ENCODE results near the gene KDM4B.
A peak's percentile ranks its signal among the peaks of the same experiment; 100 is the strongest.
"Not testable (repeated sequence)": the region's sequence is repeated elsewhere in the genome, so short reads cannot be mapped to it uniquely, and the experiment has no call there.

Gene KDM4B

GRCh38 chr19:5192568-5192967, 223.7 kb downstream of the KDM4B start:
- Histone ChIP-seq H3K27ac (ENCODE audit: insufficient read depth in 1 of 2, low read depth in 1 of 2, low read length in 2 of 2, poor library complexity in 1 of 2, severe bottlenecking in 2 of 2) (no peak overlapping the region), H3K4me1 (ENCODE audit: control extremely low read depth in 1 of 4, control insufficient read depth in 4 of 4, insufficient read depth in 4 of 4, low read length in 3 of 4) (peaks cover 0 to 8% (median under 1%) of the 10 kb centered on the region in 4 experiments), H3K27me3 (replicated peaks in 2 of 5; ENCODE audit: control insufficient read depth in 4 of 5, insufficient read depth in 5 of 5, low read length in 4 of 5) (peaks cover 0 to 5% (median 0%) of the 10 kb centered on the region in 5 experiments), H3K9me3 (ENCODE audit: control extremely low read depth in 1 of 5, control insufficient read depth in 4 of 5, insufficient read depth in 2 of 5, low read depth in 1 of 5, low read length in 4 of 5) (no peaks in the 10 kb centered on the region), H3K36me3 (ENCODE audit: control insufficient read depth in 4 of 4, insufficient read depth in 4 of 4, low read length in 3 of 4) (no peaks in the 10 kb centered on the region), H3K4me3 (ENCODE audit: control insufficient read depth in 1 of 7, extremely low read depth in 1 of 7, insufficient read depth in 4 of 7, low read depth in 2 of 7, low read length in 6 of 7) (no peak overlapping the region)
- DNase-seq, result no peak
- ChIA-PET CTCF (no interaction called here), POLR2A (interaction anchor here (0.7 kb wide), 1 partner anchor 126 kb away, joined by 4 read pairs; no protein-coding TSS in a partner anchor)
- 95% methylated on average over 5 of the region's 5 CpGs for WGBS (ENCODE audit: insufficient coverage)

- CTCF ChIA-PET, result no interaction called here
- Histone ChIP-seq H3K9me3 (ENCODE audit: control extremely low read depth in 1 of 5, control insufficient read depth in 4 of 5, insufficient read depth in 2 of 5, low read depth in 1 of 5, low read length in 4 of 5) (no peaks in the 10 kb centered on the region), H3K36me3 (ENCODE audit: control insufficient read depth in 4 of 4, insufficient read depth in 4 of 4, low read length in 3 of 4) (no peaks in the 10 kb centered on the region), H3K4me1 (ENCODE audit: control extremely low read depth in 1 of 4, control insufficient read depth in 4 of 4, insufficient read depth in 4 of 4, low read length in 3 of 4) (peaks cover 0 to 8% (median under 1%) of the 10 kb centered on the region in 4 experiments), H3K27me3 (replicated peaks in 2 of 5; ENCODE audit: control insufficient read depth in 4 of 5, insufficient read depth in 5 of 5, low read length in 4 of 5) (peaks cover 0 to 4% (median 0%) of the 10 kb centered on the region in 5 experiments), H3K4me3 (ENCODE audit: control insufficient read depth in 1 of 7, extremely low read depth in 1 of 7, insufficient read depth in 4 of 7, low read depth in 2 of 7, low read length in 6 of 7) (no peak overlapping the region), H3K27ac (ENCODE audit: insufficient read depth in 1 of 2, low read depth in 1 of 2, low read length in 2 of 2, poor library complexity in 1 of 2, severe bottlenecking in 2 of 2) (no peak overlapping the region)
- DNase-seq, result no peak
- 77% methylated on average over 6 of the region's 7 CpGs for WGBS (ENCODE audit: insufficient coverage)
- POLR2A ChIA-PET, result interaction anchor here (0.7 kb wide), 1 partner anchor 127 kb away, joined by 4 read pairs; no protein-coding TSS in a partner anchor
Measured at GRCh38 chr19:5193192-5193591, 224.3 kb downstream of the KDM4B start.

GRCh38 chr19:5194641-5195040, 225.7 kb downstream of the KDM4B start:
- no peaks in the 10 kb centered on the region for H3K36me3 ChIP-seq (ENCODE audit: control insufficient read depth in 4 of 4, insufficient read depth in 4 of 4, low read length in 3 of 4)
- H3K9me3 ChIP-seq (ENCODE audit: control extremely low read depth in 1 of 5, control insufficient read depth in 4 of 5, insufficient read depth in 2 of 5, low read depth in 1 of 5, low read length in 4 of 5), result no peaks in the 10 kb centered on the region
- ChIA-PET CTCF (no interaction called here), POLR2A (no interaction called here)
- H3K27ac ChIP-seq (ENCODE audit: insufficient read depth in 1 of 2, low read depth in 1 of 2, low read length in 2 of 2, poor library complexity in 1 of 2, severe bottlenecking in 2 of 2), result no peak overlapping the region
- peaks cover 0 to 3% (median under 1%) of the 10 kb centered on the region in 4 experiments for H3K4me1 ChIP-seq (ENCODE audit: control extremely low read depth in 1 of 4, control insufficient read depth in 4 of 4, insufficient read depth in 4 of 4, low read length in 3 of 4)
- no peak for DNase-seq
- WGBS (ENCODE audit: insufficient coverage), result 97% methylated on average over 4 of the region's 4 CpGs
- no peak overlapping the region for H3K4me3 ChIP-seq (ENCODE audit: control insufficient read depth in 1 of 7, extremely low read depth in 1 of 7, insufficient read depth in 4 of 7, low read depth in 2 of 7, low read length in 6 of 7)
- no peaks in the 10 kb centered on the region for H3K27me3 ChIP-seq (replicated peaks in 2 of 5; ENCODE audit: control insufficient read depth in 4 of 5, insufficient read depth in 5 of 5, low read length in 4 of 5)

GRCh38 chr19:5195587-5195986, 226.7 kb downstream of the KDM4B start:
- H3K4me1 ChIP-seq (ENCODE audit: control extremely low read depth in 1 of 4, control insufficient read depth in 4 of 4, insufficient read depth in 4 of 4, low read length in 3 of 4); H3K36me3 ChIP-seq (ENCODE audit: control insufficient read depth in 4 of 4, insufficient read depth in 4 of 4, low read length in 3 of 4); H3K9me3 ChIP-seq (ENCODE audit: control extremely low read depth in 1 of 5, control insufficient read depth in 4 of 5, insufficient read depth in 2 of 5, low read depth in 1 of 5, low read length in 4 of 5); H3K4me3 ChIP-seq (ENCODE audit: control insufficient read depth in 1 of 7, extremely low read depth in 1 of 7, insufficient read depth in 4 of 7, low read depth in 2 of 7, low read length in 6 of 7); H3K27me3 ChIP-seq (replicated peaks in 2 of 5; ENCODE audit: control insufficient read depth in 4 of 5, insufficient read depth in 5 of 5, low read length in 4 of 5); POLR2A ChIA-PET; DNase-seq; CTCF ChIA-PET; H3K27ac ChIP-seq (ENCODE audit: insufficient read depth in 1 of 2, low read depth in 1 of 2, low read length in 2 of 2, poor library complexity in 1 of 2, severe bottlenecking in 2 of 2): not testable (repeated sequence)
- WGBS (ENCODE audit: insufficient coverage), result 94% methylated on average over 3 of the region's 3 CpGs

- H3K4me1 ChIP-seq (ENCODE audit: control extremely low read depth in 1 of 4, control insufficient read depth in 4 of 4, insufficient read depth in 4 of 4, low read length in 3 of 4), result peaks cover 0 to 3% (median under 1%) of the 10 kb centered on the region in 4 experiments
- H3K4me3 ChIP-seq (ENCODE audit: control insufficient read depth in 1 of 7, extremely low read depth in 1 of 7, insufficient read depth in 4 of 7, low read depth in 2 of 7, low read length in 6 of 7), result no peak overlapping the region
- H3K36me3 ChIP-seq (ENCODE audit: control insufficient read depth in 4 of 4, insufficient read depth in 4 of 4, low read length in 3 of 4), result no peaks in the 10 kb centered on the region
- no peak overlapping the region for H3K27ac ChIP-seq (ENCODE audit: insufficient read depth in 1 of 2, low read depth in 1 of 2, low read length in 2 of 2, poor library complexity in 1 of 2, severe bottlenecking in 2 of 2)
- 100% methylated on average over 2 of the region's 5 CpGs for WGBS (ENCODE audit: insufficient coverage)
- H3K9me3 ChIP-seq (ENCODE audit: control extremely low read depth in 1 of 5, control insufficient read depth in 4 of 5, insufficient read depth in 2 of 5, low read depth in 1 of 5, low read length in 4 of 5), result peaks cover 0 to 12% (median 4%) of the 10 kb centered on the region in 5 experiments
- POLR2A ChIA-PET, result no interaction called here
- CTCF ChIA-PET, result no interaction called here
- H3K27me3 ChIP-seq (replicated peaks in 2 of 5; ENCODE audit: control insufficient read depth in 4 of 5, insufficient read depth in 5 of 5, low read length in 4 of 5), result no peaks in the 10 kb centered on the region
- no peak for DNase-seq
Measured at GRCh38 chr19:5196832-5197231, 227.9 kb downstream of the KDM4B start.

GRCh38 chr19:5200844-5201243, 231.9 kb downstream of the KDM4B start:
- ChIA-PET CTCF (no interaction called here), POLR2A (no interaction called here)
- no peaks in the 10 kb centered on the region for H3K27me3 ChIP-seq (replicated peaks in 2 of 5; ENCODE audit: control insufficient read depth in 4 of 5, insufficient read depth in 5 of 5, low read length in 4 of 5)
- DNase-seq, result peak in 1 of 3 donors; percentile 12
- peaks cover 0 to 18% (median 10%) of the 10 kb centered on the region in 5 experiments for H3K9me3 ChIP-seq (ENCODE audit: control extremely low read depth in 1 of 5, control insufficient read depth in 4 of 5, insufficient read depth in 2 of 5, low read depth in 1 of 5, low read length in 4 of 5)
- WGBS (ENCODE audit: insufficient coverage), result 97% methylated on average over 3 of the region's 4 CpGs
- H3K36me3 ChIP-seq (ENCODE audit: control insufficient read depth in 4 of 4, insufficient read depth in 4 of 4, low read length in 3 of 4), result no peaks in the 10 kb centered on the region
- H3K27ac ChIP-seq (ENCODE audit: insufficient read depth in 1 of 2, low read depth in 1 of 2, low read length in 2 of 2, poor library complexity in 1 of 2, severe bottlenecking in 2 of 2), result no peak overlapping the region
- H3K4me1 ChIP-seq (ENCODE audit: control extremely low read depth in 1 of 4, control insufficient read depth in 4 of 4, insufficient read depth in 4 of 4, low read length in 3 of 4), result peaks cover 0 to 12% (median 0%) of the 10 kb centered on the region in 4 experiments
- H3K4me3 ChIP-seq (ENCODE audit: control insufficient read depth in 1 of 7, extremely low read depth in 1 of 7, insufficient read depth in 4 of 7, low read depth in 2 of 7, low read length in 6 of 7), result no peak overlapping the region

- ChIA-PET POLR2A (no interaction called here), CTCF (no interaction called here)
- Histone ChIP-seq H3K4me3 (ENCODE audit: control insufficient read depth in 1 of 7, extremely low read depth in 1 of 7, insufficient read depth in 4 of 7, low read depth in 2 of 7, low read length in 6 of 7) (no peak overlapping the region), H3K27me3 (replicated peaks in 2 of 5; ENCODE audit: control insufficient read depth in 4 of 5, insufficient read depth in 5 of 5, low read length in 4 of 5) (no peaks in the 10 kb centered on the region), H3K36me3 (ENCODE audit: control insufficient read depth in 4 of 4, insufficient read depth in 4 of 4, low read length in 3 of 4) (no peaks in the 10 kb centered on the region), H3K4me1 (ENCODE audit: control extremely low read depth in 1 of 4, control insufficient read depth in 4 of 4, insufficient read depth in 4 of 4, low read length in 3 of 4) (peaks cover 0 to 12% (median 0%) of the 10 kb centered on the region in 4 experiments), H3K27ac (ENCODE audit: insufficient read depth in 1 of 2, low read depth in 1 of 2, low read length in 2 of 2, poor library complexity in 1 of 2, severe bottlenecking in 2 of 2) (no peak overlapping the region), H3K9me3 (ENCODE audit: control extremely low read depth in 1 of 5, control insufficient read depth in 4 of 5, insufficient read depth in 2 of 5, low read depth in 1 of 5, low read length in 4 of 5) (peaks cover 0 to 18% (median 10%) of the 10 kb centered on the region in 5 experiments)
- 100% methylated on average over 1 of the region's 4 CpGs for WGBS (ENCODE audit: insufficient coverage)
- peak in 1 of 3 donors; percentile 21 for DNase-seq
Measured at GRCh38 chr19:5202553-5202952, 233.6 kb downstream of the KDM4B start.

Measured in common myeloid progenitor, CD34-positive (primary cell).